DND-41 (cell line): ENCODE data around the gene NUBP2.

ENCODE experiments used
- EZH2 ChIP-seq: IDR thresholded peaks from 3 replicates; pipeline ENCODE4 v1.6.1; 2012; ENCODE audit warnings: borderline replicate concordance, low read depth, mild to moderate bottlenecking, moderate library complexity, low read length, inconsistent platforms; ENCODE audit not compliant: severe bottlenecking
- TF ChIP-seq, protein P1 (sequence below): IDR thresholded peaks from 2 replicates; pipeline ENCODE4 v1.5.1; 2012; ENCODE audit warnings: borderline replicate concordance, low read length, moderate library complexity, mild to moderate bottlenecking; ENCODE audit not compliant: poor library complexity, severe bottlenecking; ENCODE audit errors: extremely low read depth

DNA sequence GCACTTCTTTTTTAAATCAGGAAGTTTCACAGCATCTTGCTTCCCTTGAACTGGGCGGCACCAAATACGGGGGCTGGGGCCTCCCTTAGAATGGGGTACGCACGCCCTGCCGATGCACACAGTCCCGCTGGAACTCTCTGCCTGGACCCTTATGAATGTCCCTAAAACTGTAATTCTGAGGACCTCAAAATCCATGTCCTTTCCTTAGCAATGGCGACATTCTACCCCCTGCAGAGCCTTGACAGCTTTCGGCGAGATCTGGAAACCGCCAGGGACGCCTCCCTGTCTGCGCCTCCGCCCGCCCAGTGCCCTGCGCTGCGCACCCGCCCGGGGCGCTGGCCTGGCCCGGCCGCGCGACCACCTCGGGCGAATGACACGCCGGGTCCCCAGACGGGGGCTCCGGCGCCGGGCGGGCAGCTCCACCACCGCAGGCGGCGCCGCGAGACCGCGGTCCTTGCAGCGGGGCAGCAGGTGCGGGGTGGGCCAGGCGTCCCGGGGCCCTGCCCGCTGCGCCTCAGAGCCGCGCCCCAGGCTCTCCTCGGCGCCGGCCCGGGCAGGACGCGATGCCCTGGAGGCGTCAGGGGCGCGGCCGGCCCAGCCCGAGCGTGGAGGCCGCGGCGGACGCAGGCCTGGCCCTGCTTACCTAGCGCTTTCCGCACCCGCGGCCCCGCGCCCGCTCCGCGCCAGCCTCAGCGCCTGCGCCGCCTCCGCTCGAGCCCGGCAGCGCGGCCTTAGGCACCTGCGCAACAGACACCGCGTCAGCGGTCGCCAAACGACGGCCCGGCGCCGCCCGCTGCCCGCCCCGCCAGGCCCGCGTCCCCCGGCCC, 43.3 kb downstream of the NUBP2 start:
- TF ChIP-seq, protein P1, sequence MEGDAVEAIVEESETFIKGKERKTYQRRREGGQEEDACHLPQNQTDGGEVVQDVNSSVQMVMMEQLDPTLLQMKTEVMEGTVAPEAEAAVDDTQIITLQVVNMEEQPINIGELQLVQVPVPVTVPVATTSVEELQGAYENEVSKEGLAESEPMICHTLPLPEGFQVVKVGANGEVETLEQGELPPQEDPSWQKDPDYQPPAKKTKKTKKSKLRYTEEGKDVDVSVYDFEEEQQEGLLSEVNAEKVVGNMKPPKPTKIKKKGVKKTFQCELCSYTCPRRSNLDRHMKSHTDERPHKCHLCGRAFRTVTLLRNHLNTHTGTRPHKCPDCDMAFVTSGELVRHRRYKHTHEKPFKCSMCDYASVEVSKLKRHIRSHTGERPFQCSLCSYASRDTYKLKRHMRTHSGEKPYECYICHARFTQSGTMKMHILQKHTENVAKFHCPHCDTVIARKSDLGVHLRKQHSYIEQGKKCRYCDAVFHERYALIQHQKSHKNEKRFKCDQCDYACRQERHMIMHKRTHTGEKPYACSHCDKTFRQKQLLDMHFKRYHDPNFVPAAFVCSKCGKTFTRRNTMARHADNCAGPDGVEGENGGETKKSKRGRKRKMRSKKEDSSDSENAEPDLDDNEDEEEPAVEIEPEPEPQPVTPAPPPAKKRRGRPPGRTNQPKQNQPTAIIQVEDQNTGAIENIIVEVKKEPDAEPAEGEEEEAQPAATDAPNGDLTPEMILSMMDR, result peak; percentile 26
- TF ChIP-seq EZH2, result no peak
